K562 (cell line): ENCODE results near the gene BSCL2. TPM values are rescaled to one million over a fixed set of nuclear protein-coding genes. Genes with fewer than 3 reads are reported as not detected.
A peak's percentile ranks its signal among the peaks of the same experiment; 100 is the strongest.

Source experiments
- BRD9 ChIP-seq: fragments of 450-650 bp; IDR thresholded peaks from 2 replicates; pipeline ENCODE4 v1.6.1; 2018; ENCODE audit warnings: low read depth; ENCODE audit not compliant: partially characterized antibody
- CBX2 ChIP-seq: fragments of 200-600 bp; sonication (generic); IDR thresholded peaks from one replicate; pipeline ENCODE4 v1.6.1; 2012; ENCODE audit warnings: mild to moderate bottlenecking, low read length, inconsistent platforms; ENCODE audit not compliant: insufficient read depth, poor library complexity, severe bottlenecking
- FOXP4 ChIP-seq: sonication (generic); formaldehyde crosslinking; IDR thresholded peaks from 2 replicates; pipeline ENCODE4 v1.8.0; 2022; ENCODE audit warnings: mild to moderate bottlenecking, missing genetic modification reagents, borderline replicate concordance
- NFATC3 ChIP-seq: fragments of 450-650 bp; IDR thresholded peaks from 2 replicates; pipeline ENCODE4 v1.6.1; 2017; ENCODE audit warnings: mild to moderate bottlenecking
- PBX2 ChIP-seq, 2 experiments: IDR thresholded peaks in 1 of 2; conservative IDR thresholded peaks in 1 of 2; 2 replicates each; pipeline ENCODE4 v1.6.1; 2016; ENCODE audit warnings: low read depth in 2 of 2, mild to moderate bottlenecking in 1 of 2, missing compliant biosample characterization in 1 of 2, missing genetic modification characterization in 1 of 2, moderate library complexity in 1 of 2
- POU5F1 ChIP-seq: fragments of 150-350 bp; IDR thresholded peaks from 2 replicates; pipeline ENCODE4 v1.6.1; 2014; ENCODE audit warnings: borderline replicate concordance, low read length, low read depth, mild to moderate bottlenecking; ENCODE audit not compliant: partially characterized antibody
- PTTG1 ChIP-seq: fragments of 450-650 bp; IDR thresholded peaks from 2 replicates; pipeline ENCODE4 v1.6.1; 2016; ENCODE audit warnings: low read depth, mild to moderate bottlenecking, missing genetic modification characterization, missing compliant biosample characterization
- RB1 ChIP-seq: fragments of 450-650 bp; IDR thresholded peaks from 2 replicates; pipeline ENCODE4 v1.6.1; 2017; ENCODE audit warnings: low read depth, mild to moderate bottlenecking
- RBM15 ChIP-seq: fragments of 200-400 bp; formaldehyde crosslinking; IDR thresholded peaks from 2 replicates; pipeline ENCODE4 v1.6.1; 2018; ENCODE audit warnings: mild to moderate bottlenecking, low read length, moderate library complexity; ENCODE audit not compliant: insufficient read depth
- SMARCC2 ChIP-seq: fragments of 450-650 bp; IDR thresholded peaks from 2 replicates; pipeline ENCODE4 v1.6.1; 2017; ENCODE audit warnings: antibody characterized with exemption, moderate library complexity, mild to moderate bottlenecking, low read depth
- THRB ChIP-seq: fragments of 450-650 bp; formaldehyde crosslinking; conservative IDR thresholded peaks from 2 replicates; pipeline ENCODE4 v1.4.0; 2022; ENCODE audit warnings: mild to moderate bottlenecking, missing genetic modification characterization
- ZBTB1 ChIP-seq: sonication (generic); formaldehyde crosslinking; IDR thresholded peaks from 2 replicates; pipeline ENCODE4 v1.8.1; 2023; ENCODE audit warnings: missing genetic modification reagents, low read depth, mild to moderate bottlenecking, borderline replicate concordance
- ZNF12 ChIP-seq: sonication (generic); formaldehyde crosslinking; IDR thresholded peaks from 2 replicates; pipeline ENCODE4 v1.4.0; 2020; ENCODE audit warnings: mild to moderate bottlenecking, missing genetic modification reagents
- ZNF584 ChIP-seq: fragments of 200-800 bp; sonication (Bioruptor generic); IDR thresholded peaks from 2 replicates; pipeline ENCODE4 v1.6.1; 2016; ENCODE audit warnings: low read depth, mild to moderate bottlenecking, missing genetic modification characterization, missing compliant biosample characterization
- ZNF655 ChIP-seq: fragments of 250-450 bp; sonication (Bioruptor Pico); IDR thresholded peaks from 2 replicates; pipeline ENCODE4 v1.5.0; 2021
- polyA plus RNA-seq, 8 experiments: library from polyadenylated mRNA; depleted of rRNA in 4 of 8; stranded (reverse) in 5 of 8; unstranded in 3 of 8; fragments of >200 nt; fragmentation: Nextera tagmentation in 2 of 8; fragmentation: Illumina TruSeq in 1 of 8; extraction: Ambion mirVana in 2 of 8; extraction: Trizol in 1 of 8; gene quantifications; 2 replicates each; pipeline versions ENCODE4 v1.2.1 to v1.2.3, GENCODE V29; 2011 to 2014; ENCODE audit warnings: inconsistent platforms in 1 of 8, missing spikeins in 1 of 8
- total RNA-seq, 7 experiments: library from RNA; depleted of rRNA in 6 of 7; stranded (reverse); fragments of >200 nt in 6 of 7; fragmentation: Illumina TruSeq in 2 of 7; extraction: Trizol in 2 of 7; gene quantifications; 2 replicates each; pipeline versions ENCODE4 v1.2.1 to v1.2.3, GENCODE V29; 2011 to 2021; ENCODE audit warnings: low replicate concordance in 1 of 7

Gene BSCL2
- total and polyA plus RNA-seq, 9 of the 15 experiments (the other 6 are each of a cell fraction or from before 2014, with no cell fraction given) = 18.9 to 51.7 (median 35.2) TPM

- TF ChIP-seq PBX2 (CRISPR knock-in tag; IDR thresholded peaks at IDR 0.05; ENCODE audit: low read depth) = no peak
- TF ChIP-seq PBX2 (tag; conservative IDR thresholded peaks at IDR 0.05; ENCODE audit: low read depth) = no peak
- 0 out of 2 replicates have a peak, but pooled peaks have one; percentile 41 for TF ChIP-seq ZNF584
- TF ChIP-seq BRD9 = no peak
- no peak for TF ChIP-seq SMARCC2
- no peak for TF ChIP-seq PTTG1
- TF ChIP-seq ZBTB1 = peak; percentile 35; the same call in 1 of the 2 replicates
- TF ChIP-seq RBM15 = no peak
- TF ChIP-seq ZNF655 (CRISPR knock-in tag) = no peak
- no peak for TF ChIP-seq THRB (CRISPR knock-in tag)
- TF ChIP-seq FOXP4 (CRISPR knock-in tag) = no peak
- no peak for TF ChIP-seq POU5F1
- TF ChIP-seq RB1 = peak; percentile 96
- TF ChIP-seq ZNF12 (CRISPR knock-in tag) = no peak
- TF ChIP-seq NFATC3 = no peak
- TF ChIP-seq CBX2 = no peak
Observed at GRCh38 chr11:62727165-62727871, 20.1 kb upstream of the BSCL2 start, which contains the start of gene HNRNPUL2 (continued).
